Activated CD4-positive, alpha-beta T cell treated with anti-CD3 and anti-CD28 coated beads, Interleukin-2, amount 50 U/mL, for 16 hours (primary cell): ENCODE measurements around the gene APOH.

Source experiments
- DNase-seq: peaks from one replicate; pipeline ENCODE4 v3.0.0-alpha.2; 2020

The APOH gene

GRCh38 chr17:66233023-66233753, 4.0 kb upstream of the APOH start:
- DNase-seq: no peak

GRCh38 chr17:66230922-66231591, 1.8 kb upstream of the APOH start:
- no peak for DNase-seq

- DNase-seq: no peak
Measured at GRCh38 chr17:66229783-66230538, 746 bp upstream of the APOH start.

- no peak for DNase-seq
Measured at GRCh38 chr17:66227212-66228045, 1.8 kb downstream of the APOH start.

- DNase-seq: no peak
Measured at GRCh38 chr17:66222798-66223350, 6.3 kb downstream of the APOH start.

GRCh38 chr17:66221755-66222530, 7.3 kb downstream of the APOH start:
- DNase-seq: no peak

GRCh38 chr17:66221343-66221742, 7.9 kb downstream of the APOH start:
- no peak for DNase-seq

- DNase-seq: no peak
Measured at GRCh38 chr17:66220079-66220835, 9.0 kb downstream of the APOH start.

DNA sequence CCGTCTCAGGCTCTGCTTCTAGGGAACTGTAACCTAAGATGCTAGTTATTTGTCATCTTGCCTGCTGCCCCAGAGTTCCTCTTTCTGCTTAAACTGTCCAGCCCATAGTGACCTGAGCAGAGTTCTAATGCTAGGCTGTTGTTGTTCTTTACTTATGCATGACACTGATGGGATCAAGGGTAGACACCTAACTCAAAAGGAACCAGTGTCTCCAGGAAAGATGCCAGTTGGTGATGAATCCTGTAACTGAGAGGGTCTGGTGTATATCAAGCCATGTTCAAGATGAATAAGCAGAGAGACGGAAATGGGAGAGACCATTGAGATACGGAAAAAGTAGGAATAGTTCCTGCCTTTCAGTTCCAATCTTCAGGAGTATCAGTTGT, 13.7 kb downstream of the APOH start:
- no peak for DNase-seq

- no peak for DNase-seq
Measured at GRCh38 chr17:66214884-66215528, 14.2 kb downstream of the APOH start.

- DNase-seq: no peak
Measured at GRCh38 chr17:66211047-66211810, 18.0 kb downstream of the APOH start.

- no peak for DNase-seq
Measured at GRCh38 chr17:66210208-66210574, 19.0 kb downstream of the APOH start.

- DNase-seq: no peak
Measured at GRCh38 chr17:66207936-66208335, 21.3 kb downstream of the APOH start.

DNA sequence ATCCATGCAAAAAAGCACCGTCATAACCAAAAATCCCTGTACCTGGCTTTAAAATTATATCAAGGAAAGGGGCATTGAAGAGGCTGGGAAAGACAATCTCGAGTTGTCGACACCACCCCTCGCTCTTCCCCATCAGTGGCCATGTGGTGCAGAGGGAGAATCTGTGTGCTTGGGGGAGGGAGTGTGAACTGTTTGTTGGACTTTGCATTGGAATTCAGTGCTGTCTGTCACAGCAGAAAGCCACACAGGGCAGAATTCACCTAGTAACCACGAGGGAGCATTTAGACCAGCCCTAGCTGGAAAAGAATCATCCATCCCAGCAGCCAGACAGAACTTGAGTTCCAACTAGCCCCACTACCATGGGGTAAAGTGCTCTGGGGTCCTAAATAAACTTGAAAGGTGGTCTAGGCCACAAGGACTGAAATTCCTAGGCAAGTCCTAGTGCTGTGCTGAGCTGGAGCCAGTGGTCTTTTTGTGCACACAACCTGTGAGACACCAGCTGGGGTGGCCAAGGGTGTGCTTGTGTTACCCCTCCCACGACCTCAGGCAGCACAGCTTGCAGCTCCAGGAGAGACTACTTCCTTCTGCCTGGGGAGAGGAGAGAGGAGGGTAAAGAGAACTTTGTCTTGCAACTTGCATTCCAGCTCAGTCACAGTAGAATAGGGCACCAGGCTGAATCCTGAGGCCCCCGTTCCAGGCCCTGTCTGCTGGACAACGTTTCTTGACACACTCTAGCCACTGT, 25.8 kb downstream of the APOH start:
- DNase-seq: no peak

DNA sequence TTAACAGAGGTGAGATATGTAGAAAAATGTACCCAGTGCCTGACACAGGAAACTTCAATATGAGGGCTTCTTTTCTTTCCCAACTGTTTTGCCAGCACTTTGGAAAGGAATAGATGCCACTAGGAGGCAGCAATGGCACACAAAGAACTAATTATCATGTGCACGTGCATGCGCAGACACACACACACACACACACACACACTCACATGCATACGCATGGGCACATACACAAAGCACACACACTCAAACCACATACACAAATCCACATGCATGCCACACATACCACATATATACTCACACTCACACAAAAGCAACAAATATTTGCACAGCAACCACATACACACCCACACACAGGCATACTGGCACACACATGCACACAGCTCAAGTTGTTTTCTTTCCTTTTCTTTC, 28.5 kb downstream of the APOH start:
- peak; percentile 68 for DNase-seq

DNA sequence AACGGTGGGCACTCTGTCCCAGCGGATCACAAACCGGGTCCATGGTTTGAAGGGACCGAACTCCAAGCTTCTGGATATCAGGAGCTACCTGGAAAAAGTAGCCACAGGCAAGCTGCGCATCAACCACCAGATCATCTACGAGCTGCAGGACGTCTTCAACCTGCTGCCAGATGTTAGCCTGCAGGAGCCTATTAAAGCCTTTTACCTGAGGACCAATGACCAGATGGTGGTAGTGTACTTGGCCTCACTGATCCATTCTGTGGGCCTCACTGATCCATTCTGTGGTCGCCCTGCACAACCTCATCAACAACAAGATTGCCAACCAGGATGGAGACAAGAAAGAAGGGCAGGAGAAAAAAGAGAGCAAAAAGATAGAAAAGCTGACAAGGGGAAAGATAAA, 31.0 kb downstream of the APOH start:
- DNase-seq: no peak

- DNase-seq: no peak
Measured at GRCh38 chr17:66192378-66192687, 36.9 kb downstream of the APOH start.

- DNase-seq: peak; percentile 90
Measured at GRCh38 chr17:66191593-66192377, 37.4 kb downstream of the APOH start, which contains the start of gene CEP112. CEP112 (minus strand) TSS chr17:66192133.
